ENCODE measurements around the gene RPL39. TPM values are rescaled to one million over a fixed set of nuclear protein-coding genes. Genes with fewer than 3 reads are reported as not detected.

RPL39 gene
- 1,554 and 1,740 TPM in 2 replicates for total RNA-seq

- peaks cover 12% of the 10 kb centered on the region for H3K4me1 ChIP-seq (ENCODE audit: insufficient read depth, low read length)
- H4K20me1 ChIP-seq (ENCODE audit: insufficient read depth, low read length) = peaks cover 34% of the 10 kb centered on the region
- H3K9me3 ChIP-seq (ENCODE audit: low read depth, low read length) = no peaks in the 10 kb centered on the region
- H3K27ac ChIP-seq (ENCODE audit: low read depth, low read length) = peak within 1 kb of the TSS; percentile 88
- no peak for TF ChIP-seq CTCF (IDR thresholded peaks at IDR 0.05; ENCODE audit: extremely low read depth, low read depth, low read length)
- H3K79me2 ChIP-seq (ENCODE audit: insufficient read depth, low read length) = peaks cover 45% of the 10 kb centered on the region
- no peaks in the 10 kb centered on the region for H3K27me3 ChIP-seq (ENCODE audit: insufficient read depth, low read length)
- H2AFZ ChIP-seq (ENCODE audit: low read length) = peak within 1 kb of the TSS; percentile 69
- peak within 1 kb of the TSS; percentile 90 for H3K4me3 ChIP-seq (ENCODE audit: insufficient read depth, low read length)
- peaks cover 23% of the 10 kb centered on the region for H3K36me3 ChIP-seq (ENCODE audit: insufficient read depth, low read length)
- DNase-seq (ENCODE audit: insufficient read length, low spot score, missing footprints) = peak; percentile 82
- peak within 1 kb of the TSS; percentile 85 for H3K4me2 ChIP-seq (ENCODE audit: insufficient read depth, low read length)
Measured at GRCh38 chrX:119791437-119792231, at the start of gene RPL39. Gene RPL39, minus strand, starts transcription at chrX:119791630. Its CDS starts 54 bp downstream, at chrX:119791576.

- no peak for DNase-seq (ENCODE audit: insufficient read length, low spot score, missing footprints)
- H3K4me1 ChIP-seq (ENCODE audit: insufficient read depth, low read length) = no peaks in the 10 kb centered on the region
- H3K36me3 ChIP-seq (ENCODE audit: insufficient read depth, low read length) = peaks cover 15% of the 10 kb centered on the region
- no peak overlapping the region for H3K27ac ChIP-seq (ENCODE audit: low read depth, low read length)
- no peak overlapping the region for H3K4me3 ChIP-seq (ENCODE audit: insufficient read depth, low read length)
- H3K27me3 ChIP-seq (ENCODE audit: insufficient read depth, low read length) = no peaks in the 10 kb centered on the region
- no peaks in the 10 kb centered on the region for H4K20me1 ChIP-seq (ENCODE audit: insufficient read depth, low read length)
- no peak for TF ChIP-seq CTCF (IDR thresholded peaks at IDR 0.05; ENCODE audit: extremely low read depth, low read depth, low read length)
- H2AFZ ChIP-seq (ENCODE audit: low read length) = no peak overlapping the region
- no peaks in the 10 kb centered on the region for H3K9me3 ChIP-seq (ENCODE audit: low read depth, low read length)
- H3K79me2 ChIP-seq (ENCODE audit: insufficient read depth, low read length) = no peaks in the 10 kb centered on the region
- no peak overlapping the region for H3K4me2 ChIP-seq (ENCODE audit: insufficient read depth, low read length)
Measured at GRCh38 chrX:119833905-119834304, 42.5 kb upstream of the RPL39 start.

GRCh38 chrX:119828446-119828845, 37.0 kb upstream of the RPL39 start:
- H3K36me3 ChIP-seq (ENCODE audit: insufficient read depth, low read length) = no peaks in the 10 kb centered on the region

More at GRCh38 chrX:119828446-119828845, 37.0 kb upstream of the RPL39 start:
- no peaks in the 10 kb centered on the region for H4K20me1 ChIP-seq (ENCODE audit: insufficient read depth, low read length)
- no peak overlapping the region for H2AFZ ChIP-seq (ENCODE audit: low read length)
- no peaks in the 10 kb centered on the region for H3K9me3 ChIP-seq (ENCODE audit: low read depth, low read length)
- TF ChIP-seq CTCF (IDR thresholded peaks at IDR 0.05; ENCODE audit: extremely low read depth, low read depth, low read length) = no peak
- H3K27ac ChIP-seq (ENCODE audit: low read depth, low read length) = no peak overlapping the region
- H3K4me2 ChIP-seq (ENCODE audit: insufficient read depth, low read length) = no peak overlapping the region
- H3K79me2 ChIP-seq (ENCODE audit: insufficient read depth, low read length) = no peaks in the 10 kb centered on the region
- no peak for DNase-seq (ENCODE audit: insufficient read length, low spot score, missing footprints)
- H3K4me1 ChIP-seq (ENCODE audit: insufficient read depth, low read length) = peaks cover 3% of the 10 kb centered on the region
- no peaks in the 10 kb centered on the region for H3K27me3 ChIP-seq (ENCODE audit: insufficient read depth, low read length)
- H3K4me3 ChIP-seq (ENCODE audit: insufficient read depth, low read length) = no peak overlapping the region
